OCI-LY7 (cell line): Measurements from ENCODE around the gene MYRIP.
"Not testable (repeated sequence)": the region's sequence is repeated elsewhere in the genome, so short reads cannot be mapped to it uniquely, and the experiment has no call there.

ENCODE experiments used
- CTCF ChIP-seq: fragments of 200-600 bp; sonication (generic); conservative IDR thresholded peaks from 2 replicates; pipeline ENCODE4 v1.5.1; 2014; ENCODE audit warnings: mild to moderate bottlenecking, antibody characterized with exemption, low read length, moderate library complexity, mixed read lengths
- EZH2phosphoT487 ChIP-seq: fragments of 200-600 bp; sonication (generic); IDR thresholded peaks from 2 replicates; pipeline ENCODE4 v1.6.1; 2018; ENCODE audit warnings: low read depth, borderline replicate concordance, mild to moderate bottlenecking, mixed run types, antibody characterized with exemption, low read length, moderate library complexity, mixed read lengths

GRCh38 chr3:40077139-40077538 lies 267.7 kb downstream of the MYRIP start:
- not testable (repeated sequence) for TF ChIP-seq CTCF, EZH2phosphoT487
